ENCODE measurements around the gene PANK1. TPM values are rescaled to one million over a fixed set of nuclear protein-coding genes. Genes with fewer than 3 reads are reported as not detected.

PANK1 gene
- total and polyA plus RNA-seq, 2 donors = 3.7 to 6.5 TPM

DNA sequence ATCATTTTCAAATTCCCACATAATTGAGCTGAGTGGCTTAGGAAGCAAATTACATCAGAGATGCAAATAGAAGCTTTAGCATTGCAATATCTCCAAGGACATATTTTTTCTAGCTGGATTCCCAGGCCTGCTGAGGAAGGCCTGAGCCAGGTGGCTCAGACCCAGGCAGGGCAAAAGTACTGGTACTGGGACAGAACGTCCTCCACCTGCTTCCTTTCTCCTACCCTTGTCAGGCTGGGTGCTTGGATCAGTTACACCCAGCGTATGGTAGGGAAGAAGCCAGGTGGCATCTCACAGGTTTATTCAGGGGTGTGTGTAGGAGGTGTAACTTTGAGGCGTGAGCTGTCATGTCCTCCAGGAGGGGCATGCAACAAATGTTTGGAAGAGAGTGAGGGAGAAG is 3.0 kb upstream of the PANK1 start:
- H3K27ac ChIP-seq (ENCODE audit: low read depth in 1 of 2, low read length in 1 of 2) = no peak overlapping the region
- H3K27me3 ChIP-seq (ENCODE audit: control insufficient read depth in 2 of 2, insufficient read depth in 1 of 2, low read length in 1 of 2) = no peaks in the 10 kb centered on the region
- no peaks in the 10 kb centered on the region for H3K9me3 ChIP-seq (ENCODE audit: control insufficient read depth in 2 of 2, insufficient read depth in 1 of 2, low read length in 1 of 2)
- H3K4me3 ChIP-seq (ENCODE audit: low read length in 2 of 2) = no peak overlapping the region
- WGBS = 89% methylated on average over 3 of the region's 3 CpGs
- H3K36me3 ChIP-seq (ENCODE audit: control insufficient read depth in 2 of 2, insufficient read depth in 2 of 2, low read length in 1 of 2) = no peaks in the 10 kb centered on the region
- DNase-seq (ENCODE audit: low read depth in 6 of 9, low spot score in 9 of 9) = no peak
- H3K4me1 ChIP-seq (ENCODE audit: control insufficient read depth in 2 of 2, insufficient read depth in 2 of 2, low read length in 2 of 2) = peaks cover 0 to 8% of the 10 kb centered on the region in 2 donors

DNA sequence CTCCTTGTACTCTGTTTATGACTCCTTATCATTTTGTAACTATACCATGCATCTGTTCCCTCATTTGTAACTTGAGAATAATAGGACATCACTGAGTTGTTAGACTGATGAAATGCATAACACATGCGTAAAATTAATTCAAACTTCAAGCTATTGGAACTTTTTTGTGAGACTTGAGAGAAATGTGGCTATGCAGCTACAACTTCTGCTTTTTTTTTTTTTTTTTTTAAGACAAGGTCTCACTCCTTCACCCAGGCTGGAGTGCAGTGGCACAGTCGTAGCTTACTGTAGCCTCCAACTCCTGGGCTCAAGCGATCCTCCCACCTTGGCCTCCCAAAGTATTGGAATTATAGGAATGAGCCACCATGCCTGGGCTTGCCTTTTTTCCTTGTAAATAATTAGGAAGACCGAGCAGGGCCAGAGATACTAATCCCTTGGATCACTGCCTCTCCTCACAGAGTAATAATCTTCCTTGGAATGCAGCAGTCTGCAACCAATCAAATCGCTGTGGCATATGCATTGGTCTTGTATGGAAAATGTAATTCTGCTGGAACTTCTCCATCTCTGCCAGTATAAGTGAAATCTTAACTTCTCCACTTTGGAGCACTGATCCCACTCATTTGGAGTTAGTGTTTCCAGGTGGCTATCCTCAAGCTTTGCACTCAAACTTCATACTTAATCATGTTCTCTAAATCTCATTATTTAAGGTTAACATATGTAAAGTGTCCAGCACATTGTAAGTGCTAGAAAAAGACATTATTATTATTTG is 2.0 kb upstream of the PANK1 start:
- WGBS = 91% methylated on average over 5 of the region's 5 CpGs

DNA sequence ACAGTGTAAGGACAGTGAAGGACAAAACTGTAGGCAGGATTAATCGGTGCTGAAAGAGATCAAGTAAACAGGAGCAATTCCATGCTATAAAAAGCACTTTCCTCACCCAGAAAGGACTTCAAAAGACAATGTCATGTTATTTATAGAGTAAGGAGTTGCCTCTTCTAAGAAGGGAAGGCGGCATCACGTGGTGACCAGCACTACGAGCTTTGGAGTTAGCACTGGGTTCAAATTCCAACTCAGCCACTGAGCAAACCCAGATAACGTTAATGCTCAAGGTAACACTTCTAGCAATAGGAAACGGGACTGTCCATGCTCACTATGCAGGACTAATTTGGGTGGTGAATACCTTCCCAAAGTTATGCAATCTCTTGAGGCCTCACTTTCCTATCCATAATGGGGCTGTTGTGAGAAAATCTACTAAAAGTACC is 715 bp upstream of the PANK1 start:
- peak in 2 of 9 donors; percentile 10 to 22 for DNase-seq (ENCODE audit: low read depth in 6 of 9, low spot score in 9 of 9)
- H3K9me3 ChIP-seq (ENCODE audit: control insufficient read depth in 2 of 2, insufficient read depth in 1 of 2, low read length in 1 of 2) = no peaks in the 10 kb centered on the region
- H3K36me3 ChIP-seq (ENCODE audit: control insufficient read depth in 2 of 2, insufficient read depth in 2 of 2, low read length in 1 of 2) = no peaks in the 10 kb centered on the region
- peak overlapping the region; percentile 66 to 75 for H3K4me3 ChIP-seq (ENCODE audit: low read length in 2 of 2)
- H3K4me1 ChIP-seq (ENCODE audit: control insufficient read depth in 2 of 2, insufficient read depth in 2 of 2, low read length in 2 of 2) = peaks cover 0 to 8% of the 10 kb centered on the region in 2 donors
- peak overlapping the region in 1 of 2 donors; percentile 34 for H3K27ac ChIP-seq (ENCODE audit: low read depth in 1 of 2, low read length in 1 of 2)
- no peaks in the 10 kb centered on the region for H3K27me3 ChIP-seq (ENCODE audit: control insufficient read depth in 2 of 2, insufficient read depth in 1 of 2, low read length in 1 of 2)
- WGBS = 65% methylated on average over 6 of the region's 6 CpGs

More for the DNA sequence above, 2.0 kb upstream of the PANK1 start:
- H3K4me1 ChIP-seq (ENCODE audit: control insufficient read depth in 2 of 2, insufficient read depth in 2 of 2, low read length in 2 of 2) = peaks cover 0 to 8% of the 10 kb centered on the region in 2 donors
- no peak overlapping the region for H3K27ac ChIP-seq (ENCODE audit: low read depth in 1 of 2, low read length in 1 of 2)
- no peak for DNase-seq (ENCODE audit: low read depth in 6 of 9, low spot score in 9 of 9)
- H3K36me3 ChIP-seq (ENCODE audit: control insufficient read depth in 2 of 2, insufficient read depth in 2 of 2, low read length in 1 of 2) = no peaks in the 10 kb centered on the region
- no peak overlapping the region for H3K4me3 ChIP-seq (ENCODE audit: low read length in 2 of 2)
- H3K27me3 ChIP-seq (ENCODE audit: control insufficient read depth in 2 of 2, insufficient read depth in 1 of 2, low read length in 1 of 2) = no peaks in the 10 kb centered on the region
- no peaks in the 10 kb centered on the region for H3K9me3 ChIP-seq (ENCODE audit: control insufficient read depth in 2 of 2, insufficient read depth in 1 of 2, low read length in 1 of 2)

DNA sequence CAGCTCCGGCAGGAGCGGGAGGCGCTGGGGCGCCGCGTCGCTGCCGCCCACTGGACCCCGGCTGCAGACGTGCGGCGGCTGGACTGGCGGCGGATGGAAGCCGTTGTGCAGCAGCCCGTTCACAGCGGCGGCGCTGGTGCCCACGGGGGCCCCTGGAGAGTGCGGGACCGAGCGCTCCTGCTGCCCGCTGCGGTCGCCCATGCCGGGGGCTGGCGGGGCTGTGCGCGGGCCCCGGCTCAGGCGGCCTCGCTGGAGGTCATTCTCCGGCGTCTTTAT is 413 bp downstream of the PANK1 start:
- H3K9me3 ChIP-seq (ENCODE audit: control insufficient read depth in 2 of 2, insufficient read depth in 1 of 2, low read length in 1 of 2) = no peaks in the 10 kb centered on the region
- no peaks in the 10 kb centered on the region for H3K36me3 ChIP-seq (ENCODE audit: control insufficient read depth in 2 of 2, insufficient read depth in 2 of 2, low read length in 1 of 2)
- peak overlapping the region in 1 of 2 donors; percentile 66 for H3K27ac ChIP-seq (ENCODE audit: low read depth in 1 of 2, low read length in 1 of 2)
- H3K4me1 ChIP-seq (ENCODE audit: control insufficient read depth in 2 of 2, insufficient read depth in 2 of 2, low read length in 2 of 2) = peaks cover 0 to 8% of the 10 kb centered on the region in 2 donors
- DNase-seq (ENCODE audit: low read depth in 6 of 9, low spot score in 9 of 9) = peak in 1 of 9 donors; percentile 7
- H3K27me3 ChIP-seq (ENCODE audit: control insufficient read depth in 2 of 2, insufficient read depth in 1 of 2, low read length in 1 of 2) = no peaks in the 10 kb centered on the region
- under 1% methylated on average over 35 of the region's 35 CpGs for WGBS
- H3K4me3 ChIP-seq (ENCODE audit: low read length in 2 of 2) = peak overlapping the region; percentile 66 to 75

DNA sequence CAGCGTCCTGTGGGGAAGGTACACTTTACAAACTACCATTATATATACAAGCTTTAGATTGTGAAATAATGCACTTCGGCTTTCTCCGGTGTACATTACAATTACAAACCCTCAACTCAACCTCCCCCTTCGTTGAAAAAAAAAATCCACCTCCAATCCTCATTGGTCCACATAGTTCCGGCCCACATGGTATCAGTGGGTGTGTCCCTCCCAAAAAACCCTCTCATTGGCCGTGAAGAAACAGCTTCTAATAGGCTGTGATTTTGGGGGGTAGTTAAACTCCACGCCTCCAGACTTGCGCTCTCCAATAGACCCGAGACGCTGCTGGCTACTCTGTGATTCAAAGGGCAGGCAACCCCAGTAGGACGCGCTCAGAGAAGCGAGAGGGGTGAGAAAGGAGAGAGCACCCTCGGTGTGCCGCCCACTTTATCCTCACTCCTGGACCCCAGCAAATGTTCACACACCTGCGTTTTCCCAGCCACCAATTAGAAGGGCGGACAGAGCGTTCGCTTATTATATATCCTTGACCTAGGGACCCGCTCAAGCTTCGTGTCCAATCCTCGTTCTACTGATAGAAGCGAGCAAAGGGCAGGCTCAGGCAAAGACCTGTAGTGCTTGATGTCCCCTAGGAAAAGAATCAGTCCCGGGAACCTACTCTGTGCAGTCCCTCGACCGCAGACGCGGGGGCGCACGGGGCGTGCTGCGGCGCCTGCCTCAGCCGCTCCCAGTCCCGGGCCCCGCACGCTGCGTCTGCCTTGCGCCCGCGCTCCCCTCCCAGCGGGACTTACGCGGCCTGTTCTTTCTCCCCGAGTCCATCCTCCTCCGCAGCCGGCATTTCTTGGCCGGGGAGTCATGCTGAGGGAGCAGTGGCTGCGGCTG is 991 bp downstream of the PANK1 start:
- Histone ChIP-seq H3K9me3 (ENCODE audit: control insufficient read depth in 2 of 2, insufficient read depth in 1 of 2, low read length in 1 of 2) (no peaks in the 10 kb centered on the region), H3K4me3 (ENCODE audit: low read length in 2 of 2) (peak overlapping the region; percentile 66 to 75), H3K4me1 (ENCODE audit: control insufficient read depth in 2 of 2, insufficient read depth in 2 of 2, low read length in 2 of 2) (peaks cover 0 to 8% of the 10 kb centered on the region in 2 donors), H3K27ac (ENCODE audit: low read depth in 1 of 2, low read length in 1 of 2) (peak overlapping the region; percentile 66 to 67), H3K36me3 (ENCODE audit: control insufficient read depth in 2 of 2, insufficient read depth in 2 of 2, low read length in 1 of 2) (no peaks in the 10 kb centered on the region), H3K27me3 (ENCODE audit: control insufficient read depth in 2 of 2, insufficient read depth in 1 of 2, low read length in 1 of 2) (no peaks in the 10 kb centered on the region)
- peak; percentile 62 to 92 (median 77) for DNase-seq (ENCODE audit: low read depth in 6 of 9, low spot score in 9 of 9)
- WGBS = under 1% methylated on average over 49 of the region's 49 CpGs

DNA sequence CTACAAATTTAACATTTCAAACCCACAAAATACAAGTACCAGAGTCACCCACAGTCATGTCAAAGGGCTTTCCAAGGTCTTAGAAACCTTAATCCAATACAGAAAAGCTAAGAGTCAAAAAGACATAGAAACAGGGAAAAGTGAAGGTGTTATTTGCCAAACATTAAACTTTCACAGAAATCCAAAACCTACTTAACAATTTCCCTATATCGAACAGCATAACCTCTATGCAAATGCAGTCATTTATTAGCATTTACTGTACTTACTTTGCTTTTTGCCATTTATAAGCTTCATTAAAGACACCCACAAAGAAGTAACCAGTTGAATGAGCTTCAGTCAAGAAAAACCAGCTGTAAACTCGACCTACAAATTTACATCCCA is 1.6 kb downstream of the PANK1 start:
- H3K4me1 ChIP-seq (ENCODE audit: control insufficient read depth in 2 of 2, insufficient read depth in 2 of 2, low read length in 2 of 2) = peaks cover 0 to 8% of the 10 kb centered on the region in 2 donors
- WGBS = 2% methylated on average over 2 of the region's 2 CpGs
- H3K27me3 ChIP-seq (ENCODE audit: control insufficient read depth in 2 of 2, insufficient read depth in 1 of 2, low read length in 1 of 2) = no peaks in the 10 kb centered on the region
- no peak for DNase-seq (ENCODE audit: low read depth in 6 of 9, low spot score in 9 of 9)
- peak overlapping the region in 1 of 2 donors; percentile 48 for H3K27ac ChIP-seq (ENCODE audit: low read depth in 1 of 2, low read length in 1 of 2)
- H3K4me3 ChIP-seq (ENCODE audit: low read length in 2 of 2) = peak overlapping the region; percentile 66 to 75
- no peaks in the 10 kb centered on the region for H3K9me3 ChIP-seq (ENCODE audit: control insufficient read depth in 2 of 2, insufficient read depth in 1 of 2, low read length in 1 of 2)
- H3K36me3 ChIP-seq (ENCODE audit: control insufficient read depth in 2 of 2, insufficient read depth in 2 of 2, low read length in 1 of 2) = no peaks in the 10 kb centered on the region

DNA sequence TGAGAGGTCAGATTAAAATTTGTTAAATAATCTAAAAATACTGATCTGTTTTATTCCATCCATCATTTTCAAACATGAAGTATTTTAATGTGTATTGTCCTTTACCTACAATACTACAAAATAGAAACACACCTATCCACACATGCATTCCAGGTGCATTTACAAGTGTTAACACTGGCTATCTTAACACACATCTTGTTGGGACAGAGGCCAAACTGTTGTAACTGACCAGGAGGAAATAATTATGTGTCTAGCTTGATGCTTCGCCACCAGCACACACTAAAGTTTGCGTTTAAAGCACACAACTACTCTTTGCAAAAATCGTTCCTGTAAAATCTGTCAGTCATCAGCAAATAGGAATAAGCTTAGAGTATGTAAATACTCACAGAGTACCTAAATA is 2.8 kb downstream of the PANK1 start:
- WGBS = 96% methylated on average over 3 of the region's 3 CpGs

DNA sequence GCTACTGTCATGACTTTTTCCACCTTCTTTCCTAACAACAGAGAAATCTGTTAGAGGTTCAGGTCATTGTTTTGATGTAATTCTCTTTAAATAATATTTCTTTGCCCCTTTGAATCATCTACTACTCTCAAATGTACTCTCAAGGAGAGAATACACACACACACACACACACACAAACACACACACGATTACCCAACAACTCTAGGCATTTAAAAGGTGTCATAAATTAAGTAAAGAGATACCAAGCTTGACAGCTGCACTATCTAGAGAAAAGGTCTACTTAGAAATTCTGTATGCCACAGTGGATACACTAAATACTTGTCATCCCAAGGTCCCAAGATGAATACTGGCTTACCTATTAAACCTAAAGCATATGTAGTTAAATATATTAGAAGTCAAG is 4.8 kb downstream of the PANK1 start:
- no peak for DNase-seq (ENCODE audit: low read depth in 6 of 9, low spot score in 9 of 9)
- peaks cover 0 to 2% of the 10 kb centered on the region in 2 donors for H3K4me1 ChIP-seq (ENCODE audit: control insufficient read depth in 2 of 2, insufficient read depth in 2 of 2, low read length in 2 of 2)
- 93% methylated on average over 1 of the region's 1 CpG for WGBS
- no peaks in the 10 kb centered on the region for H3K36me3 ChIP-seq (ENCODE audit: control insufficient read depth in 2 of 2, insufficient read depth in 2 of 2, low read length in 1 of 2)
- H3K4me3 ChIP-seq (ENCODE audit: low read length in 2 of 2) = no peak overlapping the region
- H3K27ac ChIP-seq (ENCODE audit: low read depth in 1 of 2, low read length in 1 of 2) = no peak overlapping the region
- no peaks in the 10 kb centered on the region for H3K27me3 ChIP-seq (ENCODE audit: control insufficient read depth in 2 of 2, insufficient read depth in 1 of 2, low read length in 1 of 2)
- no peaks in the 10 kb centered on the region for H3K9me3 ChIP-seq (ENCODE audit: control insufficient read depth in 2 of 2, insufficient read depth in 1 of 2, low read length in 1 of 2)

More for the DNA sequence above, 2.8 kb downstream of the PANK1 start:
- no peak for DNase-seq (ENCODE audit: low read depth in 6 of 9, low spot score in 9 of 9)
- peaks cover 0 to 8% of the 10 kb centered on the region in 2 donors for H3K4me1 ChIP-seq (ENCODE audit: control insufficient read depth in 2 of 2, insufficient read depth in 2 of 2, low read length in 2 of 2)
- H3K36me3 ChIP-seq (ENCODE audit: control insufficient read depth in 2 of 2, insufficient read depth in 2 of 2, low read length in 1 of 2) = no peaks in the 10 kb centered on the region
- no peaks in the 10 kb centered on the region for H3K9me3 ChIP-seq (ENCODE audit: control insufficient read depth in 2 of 2, insufficient read depth in 1 of 2, low read length in 1 of 2)
- H3K27ac ChIP-seq (ENCODE audit: low read depth in 1 of 2, low read length in 1 of 2) = no peak overlapping the region
- no peak overlapping the region for H3K4me3 ChIP-seq (ENCODE audit: low read length in 2 of 2)
- H3K27me3 ChIP-seq (ENCODE audit: control insufficient read depth in 2 of 2, insufficient read depth in 1 of 2, low read length in 1 of 2) = no peaks in the 10 kb centered on the region

DNA sequence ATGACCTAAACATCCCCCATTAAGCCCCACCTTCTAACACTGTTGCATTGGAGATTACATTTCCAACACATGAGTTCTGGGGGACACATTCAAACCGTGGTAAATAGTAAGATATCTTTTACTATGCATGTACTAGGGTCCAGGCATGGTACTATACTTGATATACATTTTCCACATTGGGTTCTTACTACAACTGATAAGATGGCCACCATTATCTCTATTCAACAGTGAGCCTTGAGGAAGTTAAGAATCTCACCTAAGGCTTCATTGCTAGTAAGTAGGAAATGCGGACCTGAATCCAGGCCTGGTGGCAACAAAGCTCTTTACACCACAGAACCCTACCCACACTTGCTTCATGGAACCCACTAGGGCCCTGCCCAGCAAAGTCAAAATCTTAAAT is 5.7 kb downstream of the PANK1 start:
- no peak for DNase-seq (ENCODE audit: low read depth in 6 of 9, low spot score in 9 of 9)
- 98% methylated on average over 2 of the region's 2 CpGs for WGBS
- no peaks in the 10 kb centered on the region for H3K9me3 ChIP-seq (ENCODE audit: control insufficient read depth in 2 of 2, insufficient read depth in 1 of 2, low read length in 1 of 2)
- H3K27ac ChIP-seq (ENCODE audit: low read depth in 1 of 2, low read length in 1 of 2) = no peak overlapping the region
- no peaks in the 10 kb centered on the region for H3K4me1 ChIP-seq (ENCODE audit: control insufficient read depth in 2 of 2, insufficient read depth in 2 of 2, low read length in 2 of 2)
- no peaks in the 10 kb centered on the region for H3K27me3 ChIP-seq (ENCODE audit: control insufficient read depth in 2 of 2, insufficient read depth in 1 of 2, low read length in 1 of 2)
- no peaks in the 10 kb centered on the region for H3K36me3 ChIP-seq (ENCODE audit: control insufficient read depth in 2 of 2, insufficient read depth in 2 of 2, low read length in 1 of 2)
- no peak overlapping the region for H3K4me3 ChIP-seq (ENCODE audit: low read length in 2 of 2)
